Progenitor cell of endocrine pancreas (in vitro differentiated cells): ENCODE results near the gene CNOT6. TPM values are rescaled to one million over a fixed set of nuclear protein-coding genes. Genes with fewer than 3 reads are reported as not detected.

Experiments
- DNase-seq: peaks from one replicate; pipeline ENCODE4 v3.0.0; 2021; ENCODE audit warnings: low spot score; ENCODE audit not compliant: unreplicated experiment
- H3K27ac Mint-ChIP-seq: 2 replicates; pipeline ENCODE4 v1.8.0; 2021; ENCODE audit warnings: mild to moderate bottlenecking, moderate library complexity, mixed read lengths
- H3K27me3 Mint-ChIP-seq: 2 replicates; pipeline ENCODE4 v1.8.0; 2021; ENCODE audit warnings: mixed read lengths
- H3K36me3 Mint-ChIP-seq: 2 replicates; pipeline ENCODE4 v1.8.0; 2022; ENCODE audit warnings: mixed read lengths; ENCODE audit not compliant: insufficient read depth
- H3K4me1 Mint-ChIP-seq: 2 replicates; pipeline ENCODE4 v1.8.0; 2021; ENCODE audit warnings: low read depth, mixed read lengths
- H3K4me3 Mint-ChIP-seq: 2 replicates; pipeline ENCODE4 v1.8.0; 2021; ENCODE audit warnings: low read depth, mild to moderate bottlenecking, moderate library complexity, mixed read lengths
- H3K9me3 Mint-ChIP-seq: 2 replicates; pipeline ENCODE4 v1.8.0; 2021; ENCODE audit warnings: low read depth, mixed read lengths
- CTCF ChIP-seq: fragments of 200-600 bp; sonication (generic); IDR thresholded peaks from one replicate; pipeline ENCODE4 v1.5.0; 2021; ENCODE audit warnings: antibody characterized with exemption, mild to moderate bottlenecking; ENCODE audit not compliant: unreplicated experiment
- total RNA-seq: library from RNA; stranded (reverse); gene quantifications from 2 replicates; pipeline ENCODE4 v1.2.1, GENCODE V29; 2021

Gene CNOT6
- total RNA-seq, 1 donor from 2014 or later: 70.4 TPM

- Mint-ChIP-seq H3K27me3 (peaks cover 14% of the 10 kb centered on the region), H3K36me3 (no peaks in the 10 kb centered on the region), H3K9me3 (no peaks in the 10 kb centered on the region), H3K27ac (no peak overlapping the region), H3K4me1 (no peaks in the 10 kb centered on the region), H3K4me3 (no peak overlapping the region)
- DNase-seq: no peak
- no peak for TF ChIP-seq CTCF
Observed at GRCh38 chr5:180599981-180600553, 105.9 kb downstream of the CNOT6 start.

DNA sequence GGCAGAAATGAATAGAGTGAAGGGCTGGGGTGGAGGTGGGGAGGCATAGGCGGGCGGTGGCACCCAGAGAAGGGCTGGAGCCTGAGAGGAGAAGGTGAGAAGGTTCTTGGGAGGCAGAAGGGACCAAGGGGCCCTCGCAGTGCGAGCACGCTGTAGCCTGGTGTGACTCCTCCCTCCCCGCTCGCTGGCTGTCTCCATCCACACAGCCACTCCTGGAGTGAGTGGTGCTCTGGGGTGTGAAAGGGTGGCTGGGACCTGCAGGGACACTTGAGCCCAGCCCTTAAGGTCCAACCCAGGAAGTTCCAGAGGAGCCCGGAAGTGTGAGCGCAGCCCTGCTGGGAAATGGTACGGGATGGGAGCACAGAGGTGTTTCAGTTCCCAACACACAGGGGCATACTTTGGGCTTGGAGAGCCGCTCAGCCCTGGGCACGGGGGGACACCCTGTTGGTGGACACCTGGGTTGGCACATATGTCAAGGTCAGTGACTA is 106.4 kb downstream of the CNOT6 start:
- Mint-ChIP-seq H3K27ac (no peak overlapping the region), H3K4me1 (no peaks in the 10 kb centered on the region), H3K9me3 (no peaks in the 10 kb centered on the region), H3K36me3 (no peaks in the 10 kb centered on the region), H3K27me3 (peaks cover 18% of the 10 kb centered on the region), H3K4me3 (no peak overlapping the region)
- no peak for DNase-seq
- TF ChIP-seq CTCF: no peak

- Mint-ChIP-seq H3K4me1 (no peaks in the 10 kb centered on the region), H3K9me3 (no peaks in the 10 kb centered on the region), H3K27ac (no peak overlapping the region), H3K27me3 (peaks cover 22% of the 10 kb centered on the region), H3K36me3 (no peaks in the 10 kb centered on the region), H3K4me3 (no peak overlapping the region)
- no peak for DNase-seq
- no peak for TF ChIP-seq CTCF
Observed at GRCh38 chr5:180601591-180602480, 107.7 kb downstream of the CNOT6 start.

- Mint-ChIP-seq H3K36me3 (no peaks in the 10 kb centered on the region), H3K27me3 (peaks cover 22% of the 10 kb centered on the region), H3K9me3 (no peaks in the 10 kb centered on the region), H3K27ac (no peak overlapping the region), H3K4me1 (no peaks in the 10 kb centered on the region), H3K4me3 (no peak overlapping the region)
- no peak for DNase-seq
- no peak for TF ChIP-seq CTCF
Observed at GRCh38 chr5:180602481-180603075, 108.4 kb downstream of the CNOT6 start.

DNA sequence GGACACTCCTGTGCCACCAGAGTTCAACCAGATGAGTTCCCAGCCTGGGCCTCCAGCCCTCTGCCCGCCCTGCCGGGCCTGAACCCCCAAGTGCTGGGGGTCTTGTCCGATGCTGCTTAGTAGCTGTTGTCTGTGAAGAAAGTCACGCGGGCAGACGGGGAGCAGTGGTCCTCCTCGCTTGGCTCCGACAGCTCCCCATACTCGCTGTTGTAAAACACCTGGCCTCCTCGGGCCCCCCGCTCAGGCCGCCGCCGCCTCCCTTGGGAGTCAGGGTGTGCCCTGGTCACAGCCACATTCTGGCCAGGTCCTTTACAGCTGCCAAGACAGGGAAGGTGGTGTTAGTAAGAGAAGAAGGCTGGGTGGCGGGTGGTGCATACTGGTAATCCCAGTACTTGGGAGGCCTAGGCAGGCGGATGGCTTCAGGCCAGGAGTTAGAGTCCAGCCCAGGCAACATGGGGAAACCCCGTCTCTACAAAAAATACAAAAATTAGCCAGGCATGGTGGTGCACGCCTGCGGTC is 109.0 kb downstream of the CNOT6 start:
- H3K36me3 Mint-ChIP-seq: no peaks in the 10 kb centered on the region
- TF ChIP-seq CTCF: no peak
- peaks cover 22% of the 10 kb centered on the region for H3K27me3 Mint-ChIP-seq
- no peaks in the 10 kb centered on the region for H3K9me3 Mint-ChIP-seq
- no peak for DNase-seq
- no peak overlapping the region for H3K4me3 Mint-ChIP-seq
- peaks cover 3% of the 10 kb centered on the region for H3K4me1 Mint-ChIP-seq
- no peak overlapping the region for H3K27ac Mint-ChIP-seq
